K562 (cell line): ENCODE measurements around the gene PPARG. TPM values are rescaled to one million over a fixed set of nuclear protein-coding genes. Genes with fewer than 3 reads are reported as not detected.

Experiments
- ATAC-seq: fragments of 200-7000 bp; cut with Tn5 transposase; 3 replicates; pipeline ENCODE4 v1.9.1; 2020; ENCODE audit warnings: moderate library complexity
- BruUV-seq: library from RNA; stranded (reverse); fragments of 400-500 nt; replicated peaks from 2 replicates; lab custom pipeline; 2021; lab: Mats Ljungman, UMichigan
- CTCF ChIA-PET: fragments of 300-600 bp; formaldehyde crosslinking; extraction: SDS; loops from one replicate; lab custom pipeline; 2021; ENCODE audit warnings: low intra/inter-chr PET ratio; lab: Yijun Ruan, JAX
- POLR2A ChIA-PET: fragments of 300-600, 350-650 bp; sonication (Branson Sonifier 250); formaldehyde crosslinking; extraction: SDS; loops from one replicate; lab custom pipeline; 2021; ENCODE audit warnings: antibody characterized with exemption, inconsistent platforms; lab: Yijun Ruan, JAX
- DNase-seq, 4 experiments: peaks; one replicate each; pipeline versions ENCODE4 v3.0.0 to v3.0.0-alpha.2; 2011 to 2018; ENCODE audit warnings: low spot score in 3 of 4, mixed read lengths in 3 of 4; ENCODE audit errors: extremely low read depth in 1 of 4
- FAIRE-seq: peaks from 2 replicates; lab custom pipeline; 2011; peaks lifted over from hg19 to GRCh38; lab: Jason Lieb, UNC
- H2AFZ ChIP-seq: 2 replicates; pipeline ENCODE4 v1.6.0; 2011; ENCODE audit warnings: low read depth, low read length, control low read depth, inconsistent platforms
- H3K27ac ChIP-seq: fragments of 200-600 bp; 3 replicates; pipeline ENCODE4 v1.8.0; 2011; ENCODE audit warnings: low read depth, mild to moderate bottlenecking, control low read depth, inconsistent platforms, low read length, moderate library complexity, mixed read lengths; ENCODE audit errors: extremely low read depth
- H3K27me3 ChIP-seq, 2 experiments: fragments of 300-600 bp in 1 of 2; 2 replicates in 1 of 2; 3 replicates in 1 of 2; pipeline versions ENCODE4 v1.6.0 to v1.8.0; 2011; ENCODE audit warnings: inconsistent platforms in 2 of 2, low read length in 2 of 2, mild to moderate bottlenecking in 1 of 2, mixed read lengths in 1 of 2, moderate library complexity in 1 of 2; ENCODE audit not compliant: control insufficient read depth in 2 of 2, insufficient read depth in 2 of 2
- H3K36me3 ChIP-seq: fragments of 300-600 bp; 3 replicates; pipeline ENCODE4 v1.8.0; 2011; ENCODE audit warnings: mild to moderate bottlenecking, low read length, inconsistent platforms; ENCODE audit not compliant: control insufficient read depth, insufficient read depth
- H3K4me1 ChIP-seq, 2 experiments: fragments of 200-600 bp in 1 of 2; replicated peaks in 1 of 2; 2 replicates in 1 of 2; 3 replicates in 1 of 2; pipeline versions ENCODE4 v1.5.1 to v1.8.0; 2011; ENCODE audit warnings: inconsistent platforms in 2 of 2, low read length in 2 of 2, mild to moderate bottlenecking in 1 of 2, mixed read lengths in 1 of 2, moderate library complexity in 1 of 2; ENCODE audit not compliant: control insufficient read depth in 2 of 2, insufficient read depth in 2 of 2
- H3K4me2 ChIP-seq: 2 replicates; pipeline ENCODE4 v1.6.1; 2011; ENCODE audit warnings: low read length, control low read depth, inconsistent platforms, mixed read lengths; ENCODE audit not compliant: insufficient read depth
- H3K4me3 ChIP-seq: fragments of 200-600 bp; sonication (generic), shearing (Covaris generic); 2 replicates; pipeline ENCODE4 v1.5.1; 2016; ENCODE audit warnings: control low read depth, inconsistent platforms
- H3K79me2 ChIP-seq: fragments of 200-600 bp; 3 replicates; pipeline ENCODE4 v1.8.0; 2011; ENCODE audit warnings: low read length, inconsistent platforms; ENCODE audit not compliant: control insufficient read depth, insufficient read depth
- H3K9ac ChIP-seq, 2 experiments: 2 replicates each; pipeline versions ENCODE4 v1.6.0 to v1.6.1; 2011; ENCODE audit warnings: low read depth in 2 of 2, low read length in 2 of 2, control low read depth in 1 of 2, inconsistent platforms in 1 of 2, mild to moderate bottlenecking in 1 of 2, mixed read lengths in 1 of 2; ENCODE audit not compliant: insufficient read depth in 1 of 2
- H3K9me1 ChIP-seq: one replicate; pipeline ENCODE4 v1.6.0; 2011; ENCODE audit warnings: inconsistent platforms, mild to moderate bottlenecking, low read length, moderate library complexity; ENCODE audit not compliant: control insufficient read depth, insufficient read depth
- H3K9me3 ChIP-seq: replicated peaks from 2 replicates; pipeline ENCODE4 v1.5.1; 2011; ENCODE audit warnings: low read depth, low read length, inconsistent platforms; ENCODE audit not compliant: control insufficient read depth, insufficient read depth
- H4K20me1 ChIP-seq: replicated peaks from 2 replicates; pipeline ENCODE4 v1.6.1; 2011; ENCODE audit warnings: low read length, inconsistent platforms, mixed read lengths; ENCODE audit not compliant: control insufficient read depth, insufficient read depth
- CBFB ChIP-seq: sonication (generic); formaldehyde crosslinking; IDR thresholded peaks from 2 replicates; pipeline ENCODE4 v1.4.0; 2020; ENCODE audit warnings: mild to moderate bottlenecking, missing genetic modification reagents
- EGR1 ChIP-seq: fragments of 450-650 bp; conservative IDR thresholded peaks from 2 replicates; pipeline ENCODE4 v1.6.1; 2017; ENCODE audit warnings: mild to moderate bottlenecking
- HBP1 ChIP-seq: fragments of 450-650 bp; formaldehyde crosslinking; IDR thresholded peaks from 2 replicates; pipeline ENCODE4 v1.4.0; 2022; ENCODE audit warnings: missing genetic modification characterization
- HDAC6 ChIP-seq: IDR thresholded peaks from 2 replicates; pipeline ENCODE4 v1.6.1; 2012; ENCODE audit warnings: low read depth, mild to moderate bottlenecking, control low read depth, inconsistent platforms, low read length, moderate library complexity
- HLTF ChIP-seq: fragments of 450-650 bp; IDR thresholded peaks from 2 replicates; pipeline ENCODE4 v1.6.1; 2016
- HOMEZ ChIP-seq: fragments of 250-450 bp; sonication (Bioruptor Pico); IDR thresholded peaks from 2 replicates; pipeline ENCODE4 v1.4.0; 2020; ENCODE audit warnings: mild to moderate bottlenecking, moderate library complexity
- ID3 ChIP-seq, 2 experiments: fragments of 250-450 bp in 1 of 2; fragments of 450-650 bp in 1 of 2; sonication (Bioruptor Pico) in 1 of 2; IDR thresholded peaks; 2 replicates each; pipeline versions ENCODE4 v1.6.1 to v1.8.0; 2016 to 2021; ENCODE audit warnings: mild to moderate bottlenecking in 2 of 2, moderate library complexity in 2 of 2, missing compliant biosample characterization in 1 of 2, missing genetic modification characterization in 1 of 2
- KDM1A ChIP-seq, 2 experiments: fragments of 450-650 bp; IDR thresholded peaks; 2 replicates each; pipeline ENCODE4 v1.6.1; 2016; ENCODE audit warnings: mild to moderate bottlenecking in 2 of 2
- NRF1 ChIP-seq, 2 experiments: fragments of 450-650 bp; IDR thresholded peaks in 1 of 2; conservative IDR thresholded peaks in 1 of 2; 2 replicates each; pipeline ENCODE4 v1.6.1; 2014; ENCODE audit warnings: mild to moderate bottlenecking in 2 of 2
- OTX1 ChIP-seq: fragments of 450-650 bp; formaldehyde crosslinking; IDR thresholded peaks from 2 replicates; pipeline ENCODE4 v1.4.0; 2022; ENCODE audit warnings: mild to moderate bottlenecking
- PHB ChIP-seq: fragments of 250-450 bp; sonication (Bioruptor Pico); IDR thresholded peaks from 2 replicates; pipeline ENCODE4 v1.5.0; 2021
- RBM34 ChIP-seq: fragments of 200-400 bp; formaldehyde crosslinking; IDR thresholded peaks from 2 replicates; pipeline ENCODE4 v1.6.1; 2018; ENCODE audit warnings: low read length, borderline replicate concordance; ENCODE audit not compliant: insufficient read depth
- ZNF41 ChIP-seq: fragments of 250-450 bp; sonication (Bioruptor Pico); conservative IDR thresholded peaks from 2 replicates; pipeline ENCODE4 v1.4.0; 2020; ENCODE audit warnings: mild to moderate bottlenecking
- ZNF764 ChIP-seq: fragments of 250-450 bp; sonication (Bioruptor Pico); IDR thresholded peaks from 2 replicates; pipeline ENCODE4 v1.4.0; 2020; ENCODE audit warnings: low read depth, mild to moderate bottlenecking, moderate library complexity
- WGBS: fragments of 100-300 bp; shearing (Covaris generic); methylation state at CpG from one replicate; pipeline ENCODE4 v1.1.6; 2016; ENCODE audit warnings: low coverage, mixed read lengths; ENCODE audit not compliant: insufficient coverage; ENCODE audit errors: missing lambda C conversion rate; 5-methylcytosine and 5-hydroxymethylcytosine counted together
- in situ Hi-C: fragments of 300-500 bp; cut with MboI; formaldehyde crosslinking; loops from 4 replicates; pipeline ENCODE4 v1.15.0; 2018; ENCODE audit warnings: inconsistent platforms, mixed read lengths
- intact Hi-C: fragments of 100-400 bp; cut with micrococcal nuclease; formaldehyde crosslinking; loops from 2 replicates; pipeline ENCODE4 v1.14.2; 2022
- polyA plus RNA-seq, 8 experiments: library from polyadenylated mRNA; depleted of rRNA in 4 of 8; stranded (reverse) in 5 of 8; unstranded in 3 of 8; fragments of >200 nt; fragmentation: Nextera tagmentation in 2 of 8; fragmentation: Illumina TruSeq in 1 of 8; extraction: Ambion mirVana in 2 of 8; extraction: Trizol in 1 of 8; gene quantifications; 2 replicates each; pipeline versions ENCODE4 v1.2.1 to v1.2.3, GENCODE V29; 2011 to 2014; ENCODE audit warnings: inconsistent platforms in 1 of 8, missing spikeins in 1 of 8
- total RNA-seq, 7 experiments: library from RNA; depleted of rRNA in 6 of 7; stranded (reverse); fragments of >200 nt in 6 of 7; fragmentation: Illumina TruSeq in 2 of 7; extraction: Trizol in 2 of 7; gene quantifications; 2 replicates each; pipeline versions ENCODE4 v1.2.1 to v1.2.3, GENCODE V29; 2011 to 2021; ENCODE audit warnings: low replicate concordance in 1 of 7

PPARG gene
- total and polyA plus RNA-seq, 9 of the 15 experiments (the other 6 are each of a cell fraction or from before 2014, with no cell fraction given), result not detected

- DNase-seq (no peak), FAIRE-seq (no peak), ATAC-seq (no peak)
- H3K4me2 ChIP-seq, result no peak overlapping the region
- BruUV-seq, result no TSS peak
- H3K4me1 ChIP-seq, result no peaks in the 10 kb centered on the region
- H4K20me1 ChIP-seq, result no peaks in the 10 kb centered on the region
- CTCF ChIA-PET, result no interaction called here
- TF ChIP-seq HOMEZ, result no peak
- TF ChIP-seq ID3 (CRISPR knock-in tag; IDR thresholded peaks at IDR 0.05), result no peak
- no peak for TF ChIP-seq ID3 (tag; IDR thresholded peaks at IDR 0.05)
- TF ChIP-seq HBP1 (CRISPR knock-in tag), result no peak
- TF ChIP-seq ZNF41 (CRISPR knock-in tag), result no peak
- TF ChIP-seq OTX1 (CRISPR knock-in tag), result no peak
- no peak for TF ChIP-seq NRF1 (conservative IDR thresholded peaks at IDR 0.05 in 1 of 2, IDR thresholded peaks at IDR 0.05 in 1 of 2)
- TF ChIP-seq PHB, result no peak
- TF ChIP-seq RBM34, result no peak
- no peak for TF ChIP-seq HDAC6
- TF ChIP-seq HLTF, result no peak
- no peak for TF ChIP-seq CBFB (CRISPR knock-in tag)
- no peak for TF ChIP-seq ZNF764 (CRISPR knock-in tag)
- no peak for TF ChIP-seq KDM1A (IDR thresholded peaks at IDR 0.05)
- TF ChIP-seq EGR1, result no peak
- intact Hi-C loops, result no loop called here
- no peak overlapping the region for H3K27ac ChIP-seq
- in situ Hi-C loops, result no loop called here
- H3K9me1 ChIP-seq, result no peaks in the 10 kb centered on the region
- H3K9ac ChIP-seq, result no peak overlapping the region
- WGBS, result 0% methylated on average over 2 of the region's 2 CpGs
- H3K9me3 ChIP-seq, result no peaks in the 10 kb centered on the region
- peaks cover 5 to 20% of the 10 kb centered on the region in 2 experiments; a peak in 4 of 5 replicates for H3K27me3 ChIP-seq
- no peaks in the 10 kb centered on the region for H3K36me3 ChIP-seq
- H3K79me2 ChIP-seq, result no peaks in the 10 kb centered on the region
- no peak overlapping the region for H2AFZ ChIP-seq
- POLR2A ChIA-PET, result interaction anchor here (1.1 kb wide), 1 partner anchor 10 kb away, joined by 3 read pairs; no protein-coding TSS in a partner anchor
- H3K4me3 ChIP-seq, result no peak overlapping the region
Observed at GRCh38 chr3:12273045-12273695, 15.7 kb upstream of the PPARG start.
